GM12873 (cell line): ENCODE results near the gene SLC12A6.

Experiments
- CTCF ChIP-seq: IDR thresholded peaks from 2 replicates; pipeline ENCODE4 v1.5.1; 2012; ENCODE audit warnings: low read depth, mild to moderate bottlenecking, moderate library complexity, low read length, control low read depth; ENCODE audit not compliant: insufficient read depth; ENCODE audit errors: missing control alignments

Gene SLC12A6

DNA sequence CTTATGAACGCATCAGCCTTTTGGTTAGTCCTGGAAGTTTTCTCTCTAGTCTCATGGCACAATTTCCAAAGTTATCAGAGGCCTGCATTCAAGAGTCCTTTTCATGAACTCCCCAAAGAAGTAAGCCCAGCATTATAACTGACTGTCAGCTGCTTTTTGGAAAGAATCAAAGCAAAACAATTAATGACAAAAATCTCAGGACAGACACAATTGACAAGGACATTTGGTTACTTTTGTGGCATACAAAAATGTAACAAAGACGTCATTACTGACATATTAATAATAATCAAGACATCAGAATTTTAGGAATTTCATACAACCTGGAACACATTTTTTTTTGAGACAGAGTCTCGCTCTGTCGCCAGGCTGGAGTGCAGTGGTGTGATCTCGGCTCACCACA lies 148.9 kb downstream of the SLC12A6 start:
- TF ChIP-seq CTCF, result no peak

DNA sequence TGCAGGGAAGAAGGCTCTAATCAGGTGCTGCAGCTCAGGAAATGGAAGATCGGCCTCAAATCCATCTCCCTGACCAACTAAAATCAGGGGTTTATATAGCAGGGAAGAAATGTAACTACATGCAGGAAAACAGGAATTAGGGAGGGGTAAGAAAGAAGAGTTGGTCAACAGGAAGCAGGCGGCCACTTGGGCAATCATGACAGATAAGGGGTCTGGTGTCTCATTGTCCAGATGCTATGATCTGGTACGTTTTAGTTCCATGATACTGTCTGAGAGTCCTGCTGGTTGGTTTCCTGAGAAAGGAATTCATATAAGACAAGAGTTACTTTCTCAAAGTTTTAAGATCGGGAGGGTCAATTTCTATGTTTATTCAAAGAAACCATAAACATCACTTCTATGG lies 151.9 kb downstream of the SLC12A6 start:
- no peak for TF ChIP-seq CTCF

GRCh38 chr15:34182942-34183341 lies 154.6 kb downstream of the SLC12A6 start:
- TF ChIP-seq CTCF, result no peak
